Neutrophil (primary cell): ENCODE results near the gene PVRIG.
"Not testable (repeated sequence)": the region's sequence is repeated elsewhere in the genome, so short reads cannot be mapped to it uniquely, and the experiment has no call there.

ENCODE experiments used
- H3K27ac ChIP-seq: fragments of 200-600 bp; sonication (generic); 2 replicates; pipeline ENCODE4 v1.5.1; 2016; ENCODE audit warnings: mild to moderate bottlenecking, moderate library complexity
- H3K27me3 ChIP-seq: fragments of 200-600 bp; sonication (generic); 2 replicates; pipeline ENCODE4 v1.6.0; 2016; ENCODE audit warnings: mild to moderate bottlenecking
- H3K36me3 ChIP-seq: fragments of 200-600 bp; sonication (generic); 2 replicates; pipeline ENCODE4 v1.5.1; 2017
- H3K4me1 ChIP-seq, 2 experiments: fragments of 200-600 bp in 1 of 2; sonication (generic) in 1 of 2; 1 replicate in 1 of 2; 2 replicates in 1 of 2; pipeline versions ENCODE4 v1.5.1 to v1.6.1; 2013 to 2016; ENCODE audit warnings: low read depth in 1 of 2, low read length in 1 of 2, mild to moderate bottlenecking in 1 of 2, moderate library complexity in 1 of 2; ENCODE audit not compliant: control insufficient read depth in 1 of 2, insufficient read depth in 1 of 2
- H3K4me3 ChIP-seq, 2 experiments: fragments of 200-600 bp in 1 of 2; sonication (generic) in 1 of 2; 1 replicate in 1 of 2; 2 replicates in 1 of 2; pipeline ENCODE4 v1.5.1; 2013 to 2016; ENCODE audit warnings: low read depth in 1 of 2, low read length in 1 of 2, mild to moderate bottlenecking in 1 of 2, moderate library complexity in 1 of 2
- H3K9me3 ChIP-seq: fragments of 200-600 bp; sonication (generic); 2 replicates; pipeline ENCODE4 v1.5.1; 2016
- CTCF ChIP-seq: fragments of 200-600 bp; sonication (generic); IDR thresholded peaks from 2 replicates; pipeline ENCODE4 v1.5.1; 2016; ENCODE audit warnings: antibody characterized with exemption

Gene PVRIG

GRCh38 chr7:100247152-100247757 lies 27.5 kb downstream of the PVRIG start:
- Histone ChIP-seq H3K9me3 (no peaks in the 10 kb centered on the region), H3K4me3 (no peak overlapping the region), H3K27me3 (no peaks in the 10 kb centered on the region), H3K36me3 (no peaks in the 10 kb centered on the region), H3K4me1 (peaks cover 9 to 25% of the 10 kb centered on the region in 2 experiments), H3K27ac (peak overlapping the region; percentile 10)
- TF ChIP-seq CTCF, result no peak

DNA sequence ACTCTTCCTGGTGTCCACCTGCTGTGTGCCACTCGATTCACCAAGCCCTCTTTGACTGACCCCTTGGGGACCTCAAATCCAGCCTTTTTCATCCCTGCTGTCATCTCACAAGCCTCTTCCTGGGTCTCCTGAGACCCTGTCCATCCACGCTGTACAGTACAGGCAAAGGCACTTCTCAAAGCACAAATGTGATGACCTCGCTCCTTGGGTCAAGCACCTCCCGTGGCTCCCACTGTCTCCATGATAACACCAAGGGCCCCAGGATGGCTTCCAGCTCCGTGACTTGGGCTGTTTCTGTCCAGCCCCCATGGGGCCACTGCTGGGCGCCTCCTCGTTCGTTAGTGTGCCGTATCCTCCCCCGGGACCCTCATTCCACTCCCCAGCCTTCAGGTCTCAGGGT lies 28.7 kb downstream of the PVRIG start:
- Histone ChIP-seq H3K4me1 (peaks cover 6 to 20% of the 10 kb centered on the region in 2 experiments), H3K36me3 (no peaks in the 10 kb centered on the region), H3K27ac (no peak overlapping the region), H3K4me3 (no peak overlapping the region), H3K9me3 (no peaks in the 10 kb centered on the region), H3K27me3 (no peaks in the 10 kb centered on the region)
- no peak for TF ChIP-seq CTCF

- Histone ChIP-seq H3K4me1 (peaks cover 0 to 3% of the 10 kb centered on the region in 2 experiments), H3K4me3 (no peak overlapping the region)
Observed at GRCh38 chr7:100257017-100257416, 37.3 kb downstream of the PVRIG start.

GRCh38 chr7:100259984-100260383 lies 40.2 kb downstream of the PVRIG start:
- not testable (repeated sequence) for H3K4me3 ChIP-seq, H3K27me3 ChIP-seq, H3K4me1 ChIP-seq, H3K27ac ChIP-seq, H3K36me3 ChIP-seq, H3K9me3 ChIP-seq

More at GRCh38 chr7:100257017-100257416, 37.3 kb downstream of the PVRIG start:
- Histone ChIP-seq H3K27me3 (no peaks in the 10 kb centered on the region), H3K27ac (no peak overlapping the region), H3K9me3 (no peaks in the 10 kb centered on the region), H3K36me3 (no peaks in the 10 kb centered on the region)
- no peak for TF ChIP-seq CTCF

DNA sequence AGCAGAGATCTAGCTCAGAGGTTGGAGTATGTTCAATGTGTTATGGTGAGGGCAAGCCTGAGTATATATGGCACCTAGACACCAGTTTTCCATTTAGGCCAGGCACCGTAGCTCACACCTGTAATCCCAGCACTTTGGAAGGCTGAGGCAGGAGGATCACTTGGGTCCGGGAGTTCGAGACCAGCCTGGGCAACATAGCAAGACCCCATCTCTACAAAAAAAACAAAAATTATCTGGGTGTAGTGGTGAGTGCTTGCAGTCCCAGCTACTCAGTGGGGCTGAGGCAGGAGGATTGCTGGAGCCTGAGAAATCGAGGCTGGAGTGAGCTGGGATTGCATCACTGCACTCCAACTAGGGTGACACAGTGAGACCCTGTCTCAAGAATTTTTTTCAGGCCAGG lies 43.1 kb downstream of the PVRIG start:
- not testable (repeated sequence) for H3K9me3 ChIP-seq

GRCh38 chr7:100264223-100264622 lies 44.5 kb downstream of the PVRIG start:
- H3K36me3 ChIP-seq, result peaks cover 13% of the 10 kb centered on the region
- H3K9me3 ChIP-seq, H3K27me3 ChIP-seq, H3K27ac ChIP-seq, H3K4me3 ChIP-seq, H3K4me1 ChIP-seq: not testable (repeated sequence)

More for the DNA sequence above, 43.1 kb downstream of the PVRIG start:
- H3K4me1 ChIP-seq, H3K4me3 ChIP-seq, H3K27me3 ChIP-seq, H3K27ac ChIP-seq: not testable (repeated sequence)
- H3K36me3 ChIP-seq, result peaks cover 13% of the 10 kb centered on the region

DNA sequence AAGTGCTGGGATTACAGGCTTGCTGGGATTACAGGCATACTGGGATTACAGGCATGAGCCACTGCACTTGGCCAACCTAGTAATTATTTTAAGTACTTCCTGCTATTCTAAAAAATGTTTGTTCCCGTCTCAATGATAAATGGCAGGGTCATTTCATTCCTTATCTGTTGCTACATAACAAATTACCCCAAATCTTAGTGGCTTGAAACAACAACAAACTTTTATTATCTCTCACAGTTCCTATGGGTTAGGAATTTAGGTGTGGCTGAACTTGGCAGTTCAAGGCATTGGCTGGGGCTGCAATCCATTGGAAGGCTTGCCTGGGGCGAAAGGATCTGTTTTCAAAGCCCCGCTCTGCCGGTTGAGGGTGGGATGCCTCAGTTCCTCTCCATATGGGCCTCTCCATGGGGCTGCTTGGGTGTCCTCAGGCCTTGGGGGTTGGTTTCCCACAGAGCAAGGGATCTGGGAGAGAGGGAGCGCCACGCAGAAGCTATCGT lies 45.0 kb downstream of the PVRIG start:
- H3K27me3 ChIP-seq, H3K9me3 ChIP-seq, H3K27ac ChIP-seq, H3K4me1 ChIP-seq, H3K4me3 ChIP-seq: not testable (repeated sequence)
- peaks cover 13% of the 10 kb centered on the region for H3K36me3 ChIP-seq

GRCh38 chr7:100265851-100266250 lies 46.1 kb downstream of the PVRIG start:
- H3K27me3 ChIP-seq, H3K9me3 ChIP-seq, H3K4me1 ChIP-seq, H3K27ac ChIP-seq, H3K4me3 ChIP-seq: not testable (repeated sequence)
- peaks cover 13% of the 10 kb centered on the region for H3K36me3 ChIP-seq
